ENCODE measurements around the gene CORO2A.

CORO2A gene

GRCh38 chr9:98192503-98193335 lies at the start of gene CORO2A:
CORO2A (minus strand) TSS chr9:98192637; CDS start chr9:98157660, 34,977 bp downstream.
- DNase-seq = peak; percentile 65

GRCh38 chr9:98241357-98242300 lies 49.2 kb upstream of the CORO2A start:
- no peak for DNase-seq

- DNase-seq = no peak
These were observed 48.0 kb upstream of the CORO2A start for GRCh38 chr9:98240475-98240874.

GRCh38 chr9:98236901-98237487 lies 44.6 kb upstream of the CORO2A start:
- DNase-seq = no peak

GRCh38 chr9:98235126-98235525 lies 42.7 kb upstream of the CORO2A start:
- no peak for DNase-seq

- no peak for DNase-seq
These were observed 41.9 kb upstream of the CORO2A start for GRCh38 chr9:98234245-98234825.

GRCh38 chr9:98232926-98233325 lies 40.5 kb upstream of the CORO2A start:
- no peak for DNase-seq

GRCh38 chr9:98231770-98232478 lies 39.5 kb upstream of the CORO2A start:
- no peak for DNase-seq

- DNase-seq = no peak
These were observed 38.4 kb upstream of the CORO2A start for GRCh38 chr9:98230789-98231188.

GRCh38 chr9:98230304-98230703 lies 37.9 kb upstream of the CORO2A start:
- no peak for DNase-seq

- DNase-seq = no peak
These were observed 37.2 kb upstream of the CORO2A start for GRCh38 chr9:98229620-98230019.

GRCh38 chr9:98229090-98229395 lies 36.6 kb upstream of the CORO2A start:
- DNase-seq = no peak

GRCh38 chr9:98228392-98229089 lies 36.1 kb upstream of the CORO2A start:
- DNase-seq = no peak

GRCh38 chr9:98227883-98228282 lies 35.4 kb upstream of the CORO2A start:
- no peak for DNase-seq

GRCh38 chr9:98226957-98227356 lies 34.5 kb upstream of the CORO2A start:
- no peak for DNase-seq

- DNase-seq = no peak
These were observed 34.1 kb upstream of the CORO2A start for GRCh38 chr9:98226516-98226915.

GRCh38 chr9:98225015-98225442 lies 32.6 kb upstream of the CORO2A start:
- DNase-seq = no peak

- peak; percentile 43 for DNase-seq
These were observed 30.7 kb upstream of the CORO2A start for GRCh38 chr9:98222885-98223691.

- DNase-seq = no peak
These were observed 28.5 kb upstream of the CORO2A start for GRCh38 chr9:98220911-98221310.

GRCh38 chr9:98219794-98220370 lies 27.4 kb upstream of the CORO2A start:
- no peak for DNase-seq

GRCh38 chr9:98219364-98219716 lies 26.9 kb upstream of the CORO2A start:
- no peak for DNase-seq

All from femur (tissue), 1 donor.